Stimulated activated CD8-positive, alpha-beta memory T cell treated with anti-CD3 and anti-CD28 coated beads, Interleukin-15, amount 100 ng/mL, for 48 hours (primary cell): ENCODE measurements around the gene CAPN2.

Experiments used
- DNase-seq, 2 donors: peaks; one replicate each; pipeline ENCODE4 v3.0.0-alpha.2; 2020; ENCODE audit warnings: low read depth in 2 of 2

The CAPN2 gene

DNA sequence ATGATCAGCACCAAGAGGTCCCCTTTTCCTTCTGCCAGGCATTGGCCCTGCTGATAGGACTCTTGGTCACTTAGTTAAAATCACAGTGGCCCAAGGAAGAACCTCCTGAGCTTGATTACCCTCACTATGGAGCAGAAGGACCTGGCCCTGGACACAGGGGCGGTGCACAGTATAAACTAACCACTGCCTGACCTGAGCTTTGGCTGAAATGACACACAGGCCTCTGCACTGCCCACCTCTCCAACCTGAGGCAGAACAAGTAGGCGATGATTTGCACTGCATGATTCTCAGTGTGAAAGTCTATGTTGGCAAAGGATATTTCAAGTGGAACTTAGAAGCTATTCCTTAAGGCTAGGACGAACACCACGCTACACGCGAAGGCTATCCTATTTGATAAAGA lies 48.5 kb downstream of the CAPN2 start:
- DNase-seq, result no peak

GRCh38 chr1:223761411-223761810 lies 49.1 kb downstream of the CAPN2 start:
- DNase-seq, result no peak

DNA sequence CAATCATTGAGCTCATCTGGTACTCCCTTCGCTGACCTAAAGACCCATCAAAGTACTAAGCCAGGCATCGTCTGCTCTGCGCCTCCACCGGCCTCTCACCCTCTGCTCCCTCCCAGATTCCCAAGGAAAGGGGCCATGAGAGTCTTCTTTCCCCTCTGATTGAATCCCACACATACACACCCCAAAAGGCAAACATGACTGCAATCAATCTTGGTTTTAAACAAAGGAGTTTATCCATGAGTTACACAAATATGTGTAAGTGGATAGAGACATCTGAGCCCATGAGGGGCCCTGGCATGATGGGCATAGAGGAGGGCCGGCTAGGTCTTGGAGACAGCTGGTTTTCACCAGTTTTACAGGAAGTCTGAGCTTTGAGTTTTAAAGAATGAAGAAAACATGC lies 50.9 kb downstream of the CAPN2 start:
- no peak for DNase-seq

DNA sequence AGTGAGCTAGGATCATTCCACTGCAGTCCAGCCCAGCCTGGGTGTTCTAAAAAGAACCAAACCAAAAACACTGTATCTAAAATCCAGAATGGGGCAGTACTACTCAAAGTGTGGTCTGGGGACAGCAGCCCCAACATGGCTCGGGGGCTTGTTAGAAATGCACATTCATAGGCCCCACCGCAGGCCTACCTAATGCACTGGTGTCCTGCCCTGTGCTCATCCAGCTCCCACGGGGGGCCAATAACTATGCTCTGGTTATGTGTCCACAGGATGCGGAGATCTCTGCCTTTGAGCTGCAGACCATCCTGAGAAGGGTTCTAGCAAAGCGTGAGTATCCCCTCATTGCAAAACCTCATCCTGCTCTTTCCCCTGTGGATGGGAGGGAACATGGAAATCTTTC lies 51.5 kb downstream of the CAPN2 start:
- no peak for DNase-seq

DNA sequence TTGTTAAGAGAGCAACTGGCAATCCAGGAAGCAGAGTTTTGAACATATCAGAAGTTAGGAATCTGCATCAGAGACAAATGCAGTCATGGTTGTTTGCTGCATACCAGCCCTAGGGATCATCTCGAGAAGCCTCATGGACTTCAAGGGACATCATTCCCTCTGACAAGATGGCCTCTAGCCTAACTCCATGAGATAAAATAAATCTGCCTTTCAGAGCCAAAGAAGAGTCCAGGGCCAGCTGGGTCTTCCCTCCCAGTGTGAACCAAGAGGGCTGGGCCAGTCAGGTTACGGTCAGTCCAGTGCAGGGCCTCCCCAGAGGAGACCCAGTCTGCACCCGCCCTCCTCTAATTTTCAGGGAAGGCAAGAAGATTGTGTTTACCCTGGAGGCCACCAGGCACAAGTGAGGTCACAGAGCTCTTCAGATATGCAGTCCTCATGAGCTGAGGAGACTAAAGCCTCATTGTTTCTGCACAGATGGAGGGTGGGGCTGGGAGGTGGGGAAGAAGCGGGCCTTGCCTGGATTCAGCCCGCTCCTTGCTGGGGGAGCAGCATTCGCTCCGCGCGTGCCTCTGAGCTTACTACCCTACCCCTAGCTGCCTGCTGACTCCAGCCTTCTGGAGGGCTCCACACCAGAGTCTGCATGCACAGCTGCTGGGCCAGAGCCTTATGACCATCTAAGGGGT lies 52.8 kb downstream of the CAPN2 start:
- no peak for DNase-seq

DNA sequence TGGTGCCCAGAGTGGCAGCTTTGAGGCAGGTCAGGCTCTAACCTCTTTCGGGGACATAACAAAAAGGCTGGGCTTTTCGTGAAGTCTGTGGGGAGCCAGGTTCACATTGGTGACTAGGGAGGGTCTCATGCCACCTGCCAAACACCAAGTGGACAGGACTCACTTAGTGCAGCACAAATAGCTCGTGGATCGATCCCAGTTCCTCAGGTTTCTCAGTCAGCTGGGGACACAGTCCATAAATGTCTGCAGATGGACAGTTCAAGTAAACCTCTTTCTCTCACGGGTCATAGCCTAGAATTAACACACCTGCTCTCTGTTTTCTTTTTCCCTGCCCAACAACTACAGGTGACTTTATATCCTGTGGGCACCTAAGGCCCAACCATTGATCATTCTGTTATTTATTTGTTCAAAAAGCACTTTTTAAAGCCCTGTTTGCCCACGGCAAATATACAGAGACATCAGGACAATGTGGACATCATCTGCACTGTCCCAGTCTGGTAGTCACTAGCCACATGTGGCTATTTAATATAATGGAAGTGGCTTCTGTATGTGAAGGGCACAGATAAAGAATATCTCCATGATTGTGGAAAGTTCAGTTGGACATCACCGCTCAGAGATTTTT lies 53.5 kb downstream of the CAPN2 start:
- DNase-seq, result no peak

GRCh38 chr1:223770621-223771315 lies 58.4 kb downstream of the CAPN2 start:
- no peak for DNase-seq

- DNase-seq, result no peak
Observed at GRCh38 chr1:223771469-223771813, 59.1 kb downstream of the CAPN2 start.

DNA sequence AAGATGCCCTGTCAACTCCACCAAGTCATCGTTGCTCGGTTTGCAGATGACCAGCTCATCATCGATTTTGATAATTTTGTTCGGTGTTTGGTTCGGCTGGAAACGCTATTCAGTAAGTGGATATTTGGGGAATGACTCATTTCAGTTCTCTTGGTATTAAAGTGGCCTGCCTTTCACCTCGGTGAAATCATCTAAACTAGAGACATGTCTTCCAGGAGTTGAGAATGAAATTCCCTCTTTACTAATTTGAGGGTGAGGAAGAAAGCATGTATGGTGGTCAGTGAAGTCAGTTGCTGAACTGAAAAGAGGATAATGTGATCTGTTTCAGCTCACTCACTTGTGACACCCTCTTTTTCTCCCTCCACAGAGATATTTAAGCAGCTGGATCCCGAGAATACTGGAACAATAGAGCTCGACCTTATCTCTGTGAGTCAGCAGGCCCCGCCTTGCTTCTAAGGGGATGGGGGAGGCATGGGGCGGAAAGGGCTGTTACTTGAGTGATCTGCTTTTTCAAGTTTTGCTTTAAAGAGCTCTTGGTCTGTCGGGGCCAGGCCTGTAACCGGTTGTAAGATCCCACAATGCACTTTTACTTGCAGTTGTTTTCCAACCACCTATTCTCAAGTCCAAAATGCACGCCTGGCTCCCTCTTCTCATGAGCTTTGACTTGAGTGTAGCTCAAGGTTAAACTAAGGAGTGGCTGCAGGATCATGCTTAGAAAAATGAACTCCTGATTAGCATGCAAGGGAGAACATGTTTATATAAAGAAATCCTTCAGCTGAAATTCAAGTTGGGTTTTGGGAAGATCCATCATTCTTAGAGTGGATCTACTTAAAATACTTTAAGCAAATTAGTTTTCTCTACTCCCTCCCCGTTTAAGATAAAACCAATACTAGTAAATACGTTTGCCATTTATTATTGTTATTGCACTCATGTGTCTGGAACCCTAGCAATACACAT lies 59.8 kb downstream of the CAPN2 start:
- no peak for DNase-seq

DNA sequence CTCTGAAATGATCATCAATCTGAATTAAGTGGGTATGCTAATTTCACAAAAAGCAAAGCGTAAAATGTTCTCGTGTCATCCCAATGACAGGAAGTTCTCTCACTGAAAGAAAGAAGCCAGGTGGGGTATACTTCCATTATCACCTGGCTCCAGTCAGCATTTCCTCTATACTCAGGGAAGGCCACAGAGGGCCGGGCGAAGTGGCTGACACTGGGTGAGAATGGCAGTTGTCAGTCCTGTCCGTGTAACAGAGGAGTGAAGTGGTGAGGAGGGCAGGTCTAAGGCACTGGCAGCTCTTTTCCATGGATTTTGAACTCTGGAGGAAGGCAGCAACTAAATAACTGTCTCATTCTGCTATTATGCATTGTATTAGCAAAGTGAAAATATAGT lies 60.4 kb downstream of the CAPN2 start:
- DNase-seq, result no peak

DNA sequence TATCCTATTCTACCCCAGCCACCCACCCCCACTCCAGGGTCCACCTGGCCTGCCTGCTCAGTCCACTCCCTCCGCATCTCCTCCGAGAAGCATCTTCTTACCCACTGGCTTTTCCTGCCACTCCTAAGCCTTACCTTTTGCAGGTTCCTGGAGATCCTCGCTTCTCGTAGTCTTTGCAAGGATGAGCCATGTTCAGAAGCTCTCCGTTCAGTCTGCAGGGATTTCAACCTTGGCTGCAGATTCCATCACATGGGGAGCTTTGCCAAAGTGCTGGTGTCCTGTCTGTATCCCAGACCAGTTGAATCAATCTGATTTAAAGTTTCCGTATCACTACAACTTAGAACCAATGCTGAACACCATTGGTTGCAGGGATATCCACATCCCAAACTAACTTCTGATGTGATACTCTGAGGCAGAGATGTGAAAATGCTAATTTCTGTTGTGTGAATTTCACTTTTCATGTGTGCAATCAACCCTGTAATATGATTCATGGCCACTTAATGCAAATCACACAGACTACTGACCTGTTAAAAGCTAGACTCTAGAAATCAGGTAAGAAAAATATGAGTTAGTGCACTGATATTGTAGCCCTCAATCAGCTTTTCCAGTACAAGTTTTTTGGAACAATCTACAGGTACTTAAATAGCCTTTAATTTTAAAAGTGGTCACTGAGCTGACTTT lies 61.9 kb downstream of the CAPN2 start:
- no peak for DNase-seq

DNA sequence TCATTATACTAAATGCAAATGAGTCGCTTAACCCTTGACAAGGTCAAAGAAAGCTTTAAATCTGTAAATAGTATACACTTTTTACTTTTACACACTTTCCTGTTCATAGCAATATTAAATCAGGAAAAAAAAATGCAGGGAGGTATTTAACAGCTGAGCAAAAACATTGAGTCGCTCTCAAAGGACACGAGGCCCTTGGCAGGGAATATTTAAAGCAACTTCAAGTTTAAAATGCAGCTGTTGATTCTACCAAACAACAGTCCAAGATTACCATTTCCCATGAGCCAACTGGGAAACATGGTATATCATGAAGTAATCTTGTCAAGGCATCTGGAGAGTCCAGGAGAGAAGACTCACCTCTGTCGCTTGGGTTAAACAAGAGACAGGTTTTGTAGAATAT lies 62.7 kb downstream of the CAPN2 start:
- no peak for DNase-seq

- no peak for DNase-seq
Observed at GRCh38 chr1:223775711-223776074, 63.4 kb downstream of the CAPN2 start.

DNA sequence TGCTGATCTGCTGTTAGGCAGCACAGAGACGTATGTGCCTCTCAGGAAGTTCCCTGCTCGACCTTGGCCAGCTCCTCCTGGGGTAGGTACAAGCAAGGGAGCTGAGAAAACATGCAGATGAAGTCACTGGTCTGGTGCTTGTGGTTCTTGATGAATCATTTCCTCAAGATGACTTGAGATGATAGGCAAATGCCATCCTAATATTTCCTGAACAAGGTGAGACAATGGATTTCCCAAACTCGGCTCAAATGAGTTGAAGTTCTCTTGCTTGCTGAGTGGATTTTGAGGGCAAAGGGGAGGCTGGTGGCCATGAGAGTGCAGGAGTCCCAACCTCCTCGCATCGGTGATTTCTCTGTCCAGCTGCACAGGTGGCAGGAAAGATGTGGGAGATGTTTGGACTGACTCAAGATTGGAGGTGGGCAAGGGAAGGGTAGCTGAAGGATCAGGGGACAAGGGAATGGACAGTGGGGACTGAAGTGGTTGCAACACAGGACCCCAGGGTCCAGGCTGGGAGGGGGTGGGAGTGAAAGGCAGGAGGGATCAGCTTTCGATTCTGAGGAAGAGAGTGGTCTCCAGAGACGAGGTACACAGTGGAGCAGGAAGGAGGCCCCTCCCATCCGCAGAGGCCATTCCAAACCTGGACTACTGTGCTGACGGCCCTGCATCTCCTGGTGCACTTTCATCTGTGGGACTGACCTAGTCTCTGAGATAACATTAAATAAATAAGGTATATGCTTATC lies 63.9 kb downstream of the CAPN2 start:
- peak; percentile 39 for DNase-seq

DNA sequence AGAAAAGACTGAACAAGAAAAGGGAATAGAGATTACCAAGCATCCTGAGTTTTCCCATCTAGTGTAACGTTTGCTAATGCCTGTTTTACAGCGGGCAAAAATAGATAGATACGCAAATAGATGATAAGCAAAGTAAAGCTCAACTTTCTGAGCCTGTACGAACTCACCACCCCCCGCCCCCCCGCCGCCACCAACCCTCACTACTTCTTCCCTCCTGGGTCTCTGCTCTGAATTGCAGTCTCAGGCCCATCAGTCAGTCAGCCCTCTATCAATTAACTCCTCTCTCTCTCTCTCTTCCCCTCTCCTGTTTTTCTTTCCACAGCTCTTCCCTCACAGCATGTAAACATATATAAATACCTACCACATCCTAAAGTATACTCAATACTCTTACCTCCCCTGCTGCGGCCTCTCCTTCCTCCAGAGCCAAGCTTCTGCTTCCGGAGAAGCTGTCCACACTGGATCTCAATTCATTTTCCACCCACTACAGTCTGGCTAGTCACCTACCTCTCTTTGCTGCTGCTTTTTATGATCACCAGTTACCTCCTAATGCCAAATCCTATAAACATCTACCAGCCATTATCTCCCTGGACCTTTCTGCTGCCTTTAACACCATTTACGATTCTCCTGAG lies 64.6 kb downstream of the CAPN2 start:
- DNase-seq, result no peak

DNA sequence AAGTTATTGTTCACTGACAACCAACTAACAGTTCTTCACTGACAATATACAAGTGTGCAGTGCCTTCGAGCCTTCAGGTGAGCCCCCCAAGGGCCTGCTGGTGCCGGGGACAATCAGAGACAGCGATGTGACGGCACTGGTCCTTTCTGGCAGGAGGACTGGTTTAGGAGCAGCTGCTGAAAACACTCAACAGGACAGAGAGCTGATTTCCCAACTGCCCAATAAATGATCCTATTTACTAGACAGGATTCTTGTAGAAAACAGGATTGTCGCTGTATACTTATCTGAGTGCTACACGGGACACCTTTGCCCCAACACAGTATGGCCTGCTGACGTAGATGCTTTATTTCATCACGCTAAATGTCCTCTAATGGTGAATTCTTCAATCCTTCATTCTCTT lies 68.0 kb downstream of the CAPN2 start:
- no peak for DNase-seq

GRCh38 chr1:223780949-223781348 lies 68.6 kb downstream of the CAPN2 start:
- no peak for DNase-seq

- DNase-seq, result no peak
Observed at GRCh38 chr1:223783676-223784075, 71.3 kb downstream of the CAPN2 start.

GRCh38 chr1:223784541-223784940 lies 72.2 kb downstream of the CAPN2 start:
- DNase-seq, result no peak

DNA sequence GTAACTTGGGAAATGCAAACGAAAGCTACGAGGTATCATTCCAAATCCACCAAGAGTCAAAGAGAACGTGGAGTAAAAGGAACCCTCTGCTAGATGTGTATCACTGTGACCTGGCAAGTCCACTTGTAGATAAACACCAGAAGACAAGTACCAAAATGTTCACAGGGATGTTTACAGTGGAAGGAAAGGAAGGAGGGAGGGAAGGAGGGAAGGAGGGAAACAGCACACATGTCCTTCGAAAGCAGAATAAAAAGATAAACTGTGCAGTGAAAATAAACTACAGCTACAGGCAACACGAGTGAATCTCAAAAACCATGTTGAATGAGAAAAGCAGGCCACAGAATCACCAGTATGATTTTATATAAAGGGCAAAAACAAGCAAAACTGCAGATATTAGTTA lies 73.5 kb downstream of the CAPN2 start:
- no peak for DNase-seq
